ENCODE results near the gene RRAS.

Gene RRAS

GRCh38 chr19:49680421-49681351, 40.7 kb upstream of the RRAS start:
- H3K9ac ChIP-seq (ENCODE audit: low read depth, low read length): no peak overlapping the region; the same call in 1 of the 2 replicates
- peaks cover 13% of the 10 kb centered on the region for H3K4me1 ChIP-seq (ENCODE audit: insufficient read depth, low read length)
- H3K36me3 ChIP-seq (ENCODE audit: insufficient read depth, low read length): peaks cover 16% of the 10 kb centered on the region

DNA sequence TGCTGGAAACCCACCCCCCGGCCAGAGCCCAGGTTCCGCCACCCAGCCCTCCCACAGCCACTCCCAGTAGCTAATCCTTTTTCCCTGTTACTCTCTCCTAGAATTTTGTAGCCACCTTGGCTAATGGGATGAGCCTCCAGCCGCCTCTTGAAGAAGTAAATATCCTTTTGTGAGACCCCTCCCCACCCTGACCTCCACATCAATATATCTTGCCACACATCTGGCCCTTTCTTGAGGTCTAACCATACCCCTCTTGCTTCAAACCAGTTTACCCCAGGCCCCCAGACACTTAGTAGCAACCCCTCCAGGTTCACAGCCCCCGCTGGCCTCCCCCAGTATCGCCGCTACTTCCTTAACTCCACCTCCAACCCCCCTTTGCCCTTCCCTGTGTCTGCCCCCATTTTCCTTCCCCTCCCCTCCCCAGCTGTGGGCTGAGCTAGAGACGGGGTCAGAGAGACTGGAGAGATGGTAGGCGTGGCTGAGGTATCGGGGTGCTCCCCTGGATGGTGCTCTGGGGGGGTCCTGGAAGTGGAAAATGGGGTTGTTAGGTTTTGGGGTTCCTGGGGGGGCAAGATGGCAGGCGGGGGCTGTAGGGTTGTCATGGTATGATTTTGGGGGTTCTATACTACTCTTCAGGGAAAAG, 39.9 kb upstream of the RRAS start:
- Histone ChIP-seq H3K36me3 (ENCODE audit: insufficient read depth, low read length) (peaks cover 11% of the 10 kb centered on the region), H3K9me3 (ENCODE audit: control insufficient read depth, insufficient read depth, low read length) (no peaks in the 10 kb centered on the region), H3K9ac (ENCODE audit: low read depth, low read length) (no peak overlapping the region; the same call in 1 of the 2 replicates), H3K4me1 (ENCODE audit: insufficient read depth, low read length) (peaks cover 15% of the 10 kb centered on the region)

More at GRCh38 chr19:49680421-49681351, 40.7 kb upstream of the RRAS start:
- H3K9me3 ChIP-seq (ENCODE audit: control insufficient read depth, insufficient read depth, low read length): no peaks in the 10 kb centered on the region

- no peaks in the 10 kb centered on the region for H3K9me3 ChIP-seq (ENCODE audit: control insufficient read depth, insufficient read depth, low read length)
- peaks cover 16% of the 10 kb centered on the region for H3K4me1 ChIP-seq (ENCODE audit: insufficient read depth, low read length)
- H3K36me3 ChIP-seq (ENCODE audit: insufficient read depth, low read length): peaks cover 11% of the 10 kb centered on the region
- H3K9ac ChIP-seq (ENCODE audit: low read depth, low read length): no peak overlapping the region
Measured at GRCh38 chr19:49678985-49679770, 39.2 kb upstream of the RRAS start.

- Histone ChIP-seq H3K36me3 (ENCODE audit: insufficient read depth, low read length) (peaks cover 10% of the 10 kb centered on the region), H3K4me1 (ENCODE audit: insufficient read depth, low read length) (peaks cover 16% of the 10 kb centered on the region), H3K9me3 (ENCODE audit: control insufficient read depth, insufficient read depth, low read length) (no peaks in the 10 kb centered on the region), H3K9ac (ENCODE audit: low read depth, low read length) (peak overlapping the region; percentile 100)
Measured at GRCh38 chr19:49677901-49678674, 38.1 kb upstream of the RRAS start.

DNA sequence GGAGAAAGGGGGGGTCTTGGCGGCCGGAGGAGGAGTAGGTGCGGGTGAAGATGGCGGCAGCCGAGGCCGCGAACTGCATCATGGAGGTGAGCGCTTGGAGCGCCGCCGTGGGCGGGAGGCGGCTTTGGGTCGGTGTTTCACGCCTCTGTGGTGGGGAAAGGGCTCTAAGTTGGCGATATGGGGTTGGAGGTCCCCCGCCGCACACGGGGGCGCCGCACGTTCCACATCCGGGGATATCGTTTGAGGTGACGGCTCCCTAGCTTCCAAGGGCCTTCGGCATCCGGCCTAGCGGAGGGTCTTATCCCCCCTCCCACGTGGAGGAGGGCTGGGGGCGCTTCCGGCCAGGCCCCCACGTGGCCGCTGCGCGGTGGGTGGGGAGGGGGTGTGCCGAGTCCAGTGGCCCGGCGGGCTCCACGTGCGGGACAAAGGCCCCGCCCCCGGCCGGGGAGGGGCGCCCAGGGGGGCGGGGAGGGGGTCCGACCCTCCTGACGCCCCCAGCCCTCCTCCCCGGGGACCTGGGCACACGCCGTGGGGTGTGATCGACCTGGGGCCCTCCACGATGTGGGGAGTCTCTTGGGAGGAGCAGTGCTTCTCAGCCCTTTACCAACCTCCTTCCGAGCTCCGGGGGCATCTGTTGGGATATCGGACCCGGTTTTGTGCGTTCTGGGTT, 37.4 kb upstream of the RRAS start, which contains the start of gene PRMT1:
TSS of gene PRMT1 (plus strand) at position 41 of the 670 bp plus-strand sequence. CDS start at position 51, 10 bp downstream.
- H3K9me3 ChIP-seq (ENCODE audit: control insufficient read depth, insufficient read depth, low read length): no peaks in the 10 kb centered on the region
- H3K4me1 ChIP-seq (ENCODE audit: insufficient read depth, low read length): peaks cover 16% of the 10 kb centered on the region
- peaks cover 6% of the 10 kb centered on the region for H3K36me3 ChIP-seq (ENCODE audit: insufficient read depth, low read length)
- peak within 1 kb of the TSS; percentile 100 for H3K9ac ChIP-seq (ENCODE audit: low read depth, low read length)

- peaks cover 16% of the 10 kb centered on the region for H3K4me1 ChIP-seq (ENCODE audit: insufficient read depth, low read length)
Measured at GRCh38 chr19:49676784-49677230, 36.9 kb upstream of the RRAS start.

GRCh38 chr19:49676136-49676783, 36.3 kb upstream of the RRAS start:
- Histone ChIP-seq H3K9me3 (ENCODE audit: control insufficient read depth, insufficient read depth, low read length) (no peaks in the 10 kb centered on the region), H3K4me1 (ENCODE audit: insufficient read depth, low read length) (peaks cover 16% of the 10 kb centered on the region), H3K9ac (ENCODE audit: low read depth, low read length) (peak overlapping the region; percentile 100), H3K36me3 (ENCODE audit: insufficient read depth, low read length) (peaks cover 3% of the 10 kb centered on the region; the same call in 1 of the 2 replicates)

More at GRCh38 chr19:49676784-49677230, 36.9 kb upstream of the RRAS start:
- Histone ChIP-seq H3K9ac (ENCODE audit: low read depth, low read length) (peak overlapping the region; percentile 100), H3K9me3 (ENCODE audit: control insufficient read depth, insufficient read depth, low read length) (no peaks in the 10 kb centered on the region), H3K36me3 (ENCODE audit: insufficient read depth, low read length) (peaks cover 3% of the 10 kb centered on the region)

- Histone ChIP-seq H3K4me1 (ENCODE audit: insufficient read depth, low read length) (peaks cover 3% of the 10 kb centered on the region), H3K9ac (ENCODE audit: low read depth, low read length) (peak overlapping the region; percentile 36), H3K36me3 (ENCODE audit: insufficient read depth, low read length) (peaks cover 3% of the 10 kb centered on the region; the same call in 1 of the 2 replicates), H3K9me3 (ENCODE audit: control insufficient read depth, insufficient read depth, low read length) (no peaks in the 10 kb centered on the region)
Measured at GRCh38 chr19:49672131-49672919, 32.4 kb upstream of the RRAS start.

- H3K9me3 ChIP-seq (ENCODE audit: control insufficient read depth, insufficient read depth, low read length): no peaks in the 10 kb centered on the region
- H3K9ac ChIP-seq (ENCODE audit: low read depth, low read length): no peak overlapping the region
Measured at GRCh38 chr19:49669516-49669915, 29.6 kb upstream of the RRAS start.

DNA sequence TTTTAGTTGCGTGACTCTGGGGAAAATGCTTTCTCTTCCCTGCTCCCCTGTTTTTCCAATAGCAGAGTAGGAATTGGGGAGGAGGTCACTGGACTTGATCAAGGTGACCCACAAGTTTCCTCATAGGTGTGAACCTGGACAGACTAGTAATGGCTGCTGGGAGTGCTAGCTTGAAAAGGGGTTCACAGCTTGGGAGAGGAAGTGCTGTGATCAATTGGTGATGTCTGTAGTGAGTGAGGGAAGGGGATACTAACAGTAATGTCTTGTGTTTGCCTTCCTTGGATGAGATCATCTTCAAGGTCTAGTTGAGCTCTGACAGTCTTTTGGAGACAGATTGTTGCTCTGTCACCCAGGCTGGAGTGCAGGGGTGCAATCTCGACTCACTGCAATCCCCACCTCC, 27.5 kb upstream of the RRAS start:
- Histone ChIP-seq H3K9me3 (ENCODE audit: control insufficient read depth, insufficient read depth, low read length) (no peaks in the 10 kb centered on the region), H3K36me3 (ENCODE audit: insufficient read depth, low read length) (no peaks in the 10 kb centered on the region), H3K4me1 (ENCODE audit: insufficient read depth, low read length) (no peaks in the 10 kb centered on the region; the same call in 1 of the 2 replicates), H3K9ac (ENCODE audit: low read depth, low read length) (no peak overlapping the region; the same call in 1 of the 2 replicates)

More at GRCh38 chr19:49669516-49669915, 29.6 kb upstream of the RRAS start:
- Histone ChIP-seq H3K4me1 (ENCODE audit: insufficient read depth, low read length) (no peaks in the 10 kb centered on the region; the same call in 1 of the 2 replicates), H3K36me3 (ENCODE audit: insufficient read depth, low read length) (peaks cover 3% of the 10 kb centered on the region; the same call in 1 of the 2 replicates)

GRCh38 chr19:49666120-49666444, 26.1 kb upstream of the RRAS start:
- Histone ChIP-seq H3K36me3 (ENCODE audit: insufficient read depth, low read length) (no peaks in the 10 kb centered on the region), H3K9ac (ENCODE audit: low read depth, low read length) (peak overlapping the region; percentile 95), H3K9me3 (ENCODE audit: control insufficient read depth, insufficient read depth, low read length) (no peaks in the 10 kb centered on the region), H3K4me1 (ENCODE audit: insufficient read depth, low read length) (no peaks in the 10 kb centered on the region; the same call in 1 of the 2 replicates)

Data from ES-I3 (cell line).